ENCODE results near the gene GABRG3. TPM values are rescaled to one million over a fixed set of nuclear protein-coding genes. Genes with fewer than 3 reads are reported as not detected.

The GABRG3 gene
- total RNA-seq, 1 donor from 2014 or later, result 0.06 TPM

- no peak overlapping the region for H3K4me3 ChIP-seq (ENCODE audit: low read depth, low read length)
- DNase-seq (ENCODE audit: low read depth), result peak; percentile 41
- TF ChIP-seq CTCF (conservative IDR thresholded peaks at IDR 0.05; ENCODE audit: low read depth, low read length), result no peak
Observed at GRCh38 chr15:27324886-27325615, 354.1 kb downstream of the GABRG3 start.

- H3K4me3 ChIP-seq (ENCODE audit: low read depth, low read length), result no peak overlapping the region
- DNase-seq (ENCODE audit: low read depth), result no peak
- TF ChIP-seq CTCF (conservative IDR thresholded peaks at IDR 0.05; ENCODE audit: low read depth, low read length), result no peak
Observed at GRCh38 chr15:27327467-27328025, 356.6 kb downstream of the GABRG3 start.

- DNase-seq (ENCODE audit: low read depth), result no peak
- no peak overlapping the region for H3K4me3 ChIP-seq (ENCODE audit: low read depth, low read length)
- no peak for TF ChIP-seq CTCF (conservative IDR thresholded peaks at IDR 0.05; ENCODE audit: low read depth, low read length)
Observed at GRCh38 chr15:27328186-27328585, 357.2 kb downstream of the GABRG3 start.

- no peak for DNase-seq (ENCODE audit: low read depth)
- no peak for TF ChIP-seq CTCF (conservative IDR thresholded peaks at IDR 0.05; ENCODE audit: low read depth, low read length)
- no peak overlapping the region for H3K4me3 ChIP-seq (ENCODE audit: low read depth, low read length)
Observed at GRCh38 chr15:27328608-27329007, 357.6 kb downstream of the GABRG3 start.

GRCh38 chr15:27330326-27330725 lies 359.3 kb downstream of the GABRG3 start:
- no peak for TF ChIP-seq CTCF (conservative IDR thresholded peaks at IDR 0.05; ENCODE audit: low read depth, low read length)
- DNase-seq (ENCODE audit: low read depth), result no peak
- H3K4me3 ChIP-seq (ENCODE audit: low read depth, low read length), result no peak overlapping the region

GRCh38 chr15:27336676-27337075 lies 365.7 kb downstream of the GABRG3 start:
- no peak for TF ChIP-seq CTCF (conservative IDR thresholded peaks at IDR 0.05; ENCODE audit: low read depth, low read length)
- DNase-seq (ENCODE audit: low read depth), result peak; percentile 95
- no peak overlapping the region for H3K4me3 ChIP-seq (ENCODE audit: low read depth, low read length)

GRCh38 chr15:27339138-27339537 lies 368.2 kb downstream of the GABRG3 start:
- no peak for DNase-seq (ENCODE audit: low read depth)

More at GRCh38 chr15:27339138-27339537, 368.2 kb downstream of the GABRG3 start:
- H3K4me3 ChIP-seq (ENCODE audit: low read depth, low read length), result no peak overlapping the region
- peak; percentile 8 for TF ChIP-seq CTCF (conservative IDR thresholded peaks at IDR 0.05; ENCODE audit: low read depth, low read length)

All from epithelial cell of proximal tubule (primary cell).